MM.1S (cell line): ENCODE measurements around the gene COL21A1.

Experiments used
- DNase-seq: peaks from one replicate; pipeline ENCODE4 v3.0.0-alpha.2; 2015
- H2AFZ ChIP-seq: fragments of 300-600 bp; sonication (generic); 2 replicates; pipeline ENCODE4 v1.6.0; 2016; ENCODE audit warnings: antibody characterized with exemption, low read length
- H3F3A ChIP-seq: fragments of 300-600 bp; sonication (generic); 2 replicates; pipeline ENCODE4 v1.6.1; 2016; ENCODE audit warnings: mild to moderate bottlenecking, antibody characterized with exemption, low read length, moderate library complexity, mixed read lengths; ENCODE audit not compliant: insufficient read depth
- H3K27ac ChIP-seq: fragments of 300-600 bp; sonication (generic); 2 replicates; pipeline ENCODE4 v1.5.1; 2016; ENCODE audit warnings: mild to moderate bottlenecking, low read length
- H3K27me3 ChIP-seq: fragments of 300-600 bp; sonication (generic); replicated peaks from 2 replicates; pipeline ENCODE4 v1.6.0; 2016; ENCODE audit warnings: low read length; ENCODE audit not compliant: insufficient read depth
- H3K36me3 ChIP-seq: fragments of 300-600 bp; sonication (generic); replicated peaks from 2 replicates; pipeline ENCODE4 v1.6.1; 2016; ENCODE audit warnings: mild to moderate bottlenecking, low read length, mixed read lengths; ENCODE audit not compliant: insufficient read depth
- H3K4me1 ChIP-seq: fragments of 300-600 bp; sonication (generic); 2 replicates; pipeline ENCODE4 v1.6.1; 2016; ENCODE audit warnings: low read length, mixed read lengths
- H3K4me2 ChIP-seq: fragments of 300-600 bp; sonication (generic); 2 replicates; pipeline ENCODE4 v1.6.0; 2016; ENCODE audit warnings: low read depth, low read length
- H3K4me3 ChIP-seq: fragments of 300-600 bp; sonication (generic); 2 replicates; pipeline ENCODE4 v1.5.1; 2016; ENCODE audit warnings: low read length, mixed read lengths
- H3K79me2 ChIP-seq: fragments of 300-600 bp; sonication (generic); 2 replicates; pipeline ENCODE4 v1.6.1; 2016; ENCODE audit warnings: mixed run types, low read length, mixed read lengths
- H3K9ac ChIP-seq: fragments of 300-600 bp; sonication (generic); 2 replicates; pipeline ENCODE4 v1.6.1; 2016; ENCODE audit warnings: low read length, mixed read lengths
- H3K9me2 ChIP-seq: fragments of 300-600 bp; sonication (generic); replicated peaks from 2 replicates; pipeline ENCODE4 v1.6.1; 2016; ENCODE audit warnings: mild to moderate bottlenecking, low read length, mixed read lengths; ENCODE audit not compliant: insufficient read depth
- H3K9me3 ChIP-seq: fragments of 300-600 bp; sonication (generic); replicated peaks from 2 replicates; pipeline ENCODE4 v1.6.1; 2016; ENCODE audit warnings: mild to moderate bottlenecking, low read length, mixed read lengths; ENCODE audit not compliant: insufficient read depth
- H4K20me1 ChIP-seq: fragments of 300-600 bp; sonication (generic); 2 replicates; pipeline ENCODE4 v1.6.1; 2016; ENCODE audit warnings: mild to moderate bottlenecking, low read length, moderate library complexity, mixed read lengths; ENCODE audit not compliant: insufficient read depth
- CTCF ChIP-seq: fragments of 300-600 bp; sonication (generic); IDR thresholded peaks from 2 replicates; pipeline ENCODE4 v1.5.1; 2016; ENCODE audit warnings: antibody characterized with exemption, low read length, mixed read lengths
- EZH2 ChIP-seq: fragments of 300-600 bp; sonication (generic); optimal IDR thresholded peaks from 2 replicates; pipeline ENCODE3; 2017; ENCODE audit warnings: low read depth, mild to moderate bottlenecking, antibody characterized with exemption, low read length, mixed read lengths
- EZH2phosphoT487 ChIP-seq: fragments of 300-600 bp; sonication (generic); IDR thresholded peaks from 2 replicates; pipeline ENCODE4 v1.6.1; 2018; ENCODE audit warnings: antibody characterized with exemption, low read length

COL21A1 gene

GRCh38 chr6:56148488-56149186, 98.7 kb downstream of the COL21A1 start:
- H4K20me1 ChIP-seq, result no peaks in the 10 kb centered on the region
- no peaks in the 10 kb centered on the region for H3K9me2 ChIP-seq
- no peak overlapping the region for H3K4me2 ChIP-seq
- H3K9ac ChIP-seq, result no peak overlapping the region
- H3K36me3 ChIP-seq, result no peaks in the 10 kb centered on the region
- no peaks in the 10 kb centered on the region for H3F3A ChIP-seq
- H3K79me2 ChIP-seq, result no peaks in the 10 kb centered on the region
- DNase-seq, result no peak
- no peaks in the 10 kb centered on the region for H3K27me3 ChIP-seq
- no peaks in the 10 kb centered on the region for H3K9me3 ChIP-seq
- H2AFZ ChIP-seq, result no peak overlapping the region
- H3K4me3 ChIP-seq, result no peak overlapping the region
- H3K4me1 ChIP-seq, result no peaks in the 10 kb centered on the region
- no peak for TF ChIP-seq CTCF
- no peak for TF ChIP-seq EZH2phosphoT487
- no peak for TF ChIP-seq EZH2
- no peak overlapping the region for H3K27ac ChIP-seq

DNA sequence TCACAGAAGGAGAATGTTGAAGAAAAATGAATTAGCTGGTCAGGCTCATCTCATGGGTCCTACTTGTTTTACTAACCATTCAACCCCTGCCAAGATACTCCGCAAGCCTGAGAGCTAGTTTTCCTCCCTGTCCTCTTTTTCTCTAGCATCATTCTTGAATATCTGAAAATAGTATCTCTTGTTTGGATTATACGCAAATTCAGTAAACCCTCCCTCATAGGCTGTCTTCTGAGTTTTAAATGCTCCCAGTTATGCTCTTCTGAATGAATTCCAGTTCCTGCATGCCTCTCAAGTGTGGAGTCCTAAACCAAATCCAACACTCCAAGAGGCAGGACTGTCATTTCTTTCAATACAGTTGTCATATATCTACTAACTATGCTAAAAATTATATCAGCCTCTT, 99.6 kb downstream of the COL21A1 start:
- H3F3A ChIP-seq, result no peaks in the 10 kb centered on the region
- TF ChIP-seq CTCF, result no peak
- no peak for TF ChIP-seq EZH2phosphoT487
- no peak for TF ChIP-seq EZH2
- H3K36me3 ChIP-seq, result no peaks in the 10 kb centered on the region
- DNase-seq, result no peak
- no peaks in the 10 kb centered on the region for H4K20me1 ChIP-seq
- H3K9me3 ChIP-seq, result no peaks in the 10 kb centered on the region
- no peaks in the 10 kb centered on the region for H3K9me2 ChIP-seq
- no peaks in the 10 kb centered on the region for H3K4me1 ChIP-seq
- no peak overlapping the region for H2AFZ ChIP-seq
- no peak overlapping the region for H3K9ac ChIP-seq
- no peaks in the 10 kb centered on the region for H3K27me3 ChIP-seq
- no peak overlapping the region for H3K4me2 ChIP-seq
- H3K27ac ChIP-seq, result no peak overlapping the region
- no peak overlapping the region for H3K4me3 ChIP-seq
- H3K79me2 ChIP-seq, result no peaks in the 10 kb centered on the region

GRCh38 chr6:56146086-56146485, 101.3 kb downstream of the COL21A1 start:
- Histone ChIP-seq H4K20me1 (no peaks in the 10 kb centered on the region), H3K9me2 (no peaks in the 10 kb centered on the region), H3K9ac (no peak overlapping the region), H3K27me3 (no peaks in the 10 kb centered on the region), H3K4me3 (no peak overlapping the region), H3F3A (no peaks in the 10 kb centered on the region), H3K4me1 (no peaks in the 10 kb centered on the region), H3K27ac (no peak overlapping the region), H2AFZ (no peak overlapping the region), H3K9me3 (no peaks in the 10 kb centered on the region), H3K4me2 (no peak overlapping the region), H3K36me3 (no peaks in the 10 kb centered on the region), H3K79me2 (no peaks in the 10 kb centered on the region)
- no peak for DNase-seq
- no peak for TF ChIP-seq CTCF
- TF ChIP-seq EZH2, result no peak
- no peak for TF ChIP-seq EZH2phosphoT487
